ENCODE data around the gene KCTD16. TPM values are rescaled to one million over a fixed set of nuclear protein-coding genes. Genes with fewer than 3 reads are reported as not detected.

The KCTD16 gene
- total RNA-seq, 4 donors from 2014 or later, result under 0.01 to 1.7 (median 0.18) TPM

DNA sequence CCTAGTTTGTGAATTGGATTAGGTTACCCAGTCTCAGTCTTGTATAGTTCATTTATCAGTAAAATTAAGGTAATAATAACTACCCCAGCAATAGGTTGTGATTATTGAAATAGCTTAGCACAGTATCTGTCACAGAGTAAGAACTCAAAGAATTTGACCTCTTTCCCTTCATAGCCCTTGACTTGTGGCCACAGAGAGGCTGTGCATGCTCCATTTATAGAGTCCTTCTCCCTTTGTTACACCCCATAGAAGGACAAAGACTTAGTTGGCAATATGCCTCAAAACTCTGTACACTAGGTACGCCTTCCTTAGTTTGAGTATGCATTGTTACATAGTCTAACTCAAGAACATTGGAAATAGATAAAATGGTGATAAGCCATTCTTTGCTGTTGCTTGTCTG lies 257.2 kb downstream of the KCTD16 start:
- no peak for TF ChIP-seq POLR2A (IDR thresholded peaks at IDR 0.05)
- TF ChIP-seq, protein P1, sequence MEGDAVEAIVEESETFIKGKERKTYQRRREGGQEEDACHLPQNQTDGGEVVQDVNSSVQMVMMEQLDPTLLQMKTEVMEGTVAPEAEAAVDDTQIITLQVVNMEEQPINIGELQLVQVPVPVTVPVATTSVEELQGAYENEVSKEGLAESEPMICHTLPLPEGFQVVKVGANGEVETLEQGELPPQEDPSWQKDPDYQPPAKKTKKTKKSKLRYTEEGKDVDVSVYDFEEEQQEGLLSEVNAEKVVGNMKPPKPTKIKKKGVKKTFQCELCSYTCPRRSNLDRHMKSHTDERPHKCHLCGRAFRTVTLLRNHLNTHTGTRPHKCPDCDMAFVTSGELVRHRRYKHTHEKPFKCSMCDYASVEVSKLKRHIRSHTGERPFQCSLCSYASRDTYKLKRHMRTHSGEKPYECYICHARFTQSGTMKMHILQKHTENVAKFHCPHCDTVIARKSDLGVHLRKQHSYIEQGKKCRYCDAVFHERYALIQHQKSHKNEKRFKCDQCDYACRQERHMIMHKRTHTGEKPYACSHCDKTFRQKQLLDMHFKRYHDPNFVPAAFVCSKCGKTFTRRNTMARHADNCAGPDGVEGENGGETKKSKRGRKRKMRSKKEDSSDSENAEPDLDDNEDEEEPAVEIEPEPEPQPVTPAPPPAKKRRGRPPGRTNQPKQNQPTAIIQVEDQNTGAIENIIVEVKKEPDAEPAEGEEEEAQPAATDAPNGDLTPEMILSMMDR (IDR thresholded peaks at IDR 0.05), result no peak
- H3K36me3 ChIP-seq, result no peaks in the 10 kb centered on the region
- no peak overlapping the region for H3K4me3 ChIP-seq
- H3K9me3 ChIP-seq, result no peaks in the 10 kb centered on the region
- no peak overlapping the region for H3K27ac ChIP-seq
- no peaks in the 10 kb centered on the region for H3K4me1 ChIP-seq
- no peak for DNase-seq
- H3K27me3 ChIP-seq, result no peaks in the 10 kb centered on the region

DNA sequence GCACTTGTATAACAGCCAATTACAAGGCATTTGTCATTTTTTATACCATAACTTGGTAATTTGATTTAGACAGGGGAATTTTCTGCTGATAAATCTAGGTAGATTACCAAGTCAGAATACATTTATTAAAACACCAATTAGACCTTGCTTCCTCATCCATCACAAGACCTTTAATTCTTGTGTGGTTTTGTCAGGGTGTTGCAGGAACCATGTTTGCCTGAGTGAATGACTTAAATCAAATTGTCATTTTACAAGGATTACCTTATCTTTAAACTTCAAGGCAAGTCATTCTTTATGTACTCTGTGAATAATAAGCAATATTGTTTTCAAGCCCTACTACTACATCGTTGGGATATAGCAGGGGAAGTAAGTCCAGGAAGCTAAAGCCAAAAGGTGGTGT lies 257.7 kb downstream of the KCTD16 start:
- Histone ChIP-seq H3K36me3 (no peaks in the 10 kb centered on the region), H3K4me3 (no peak overlapping the region), H3K27ac (no peak overlapping the region), H3K9me3 (no peaks in the 10 kb centered on the region), H3K4me1 (no peaks in the 10 kb centered on the region), H3K27me3 (no peaks in the 10 kb centered on the region)
- TF ChIP-seq, protein P1 (IDR thresholded peaks at IDR 0.05), result no peak
- TF ChIP-seq POLR2A (IDR thresholded peaks at IDR 0.05), result no peak
- no peak for DNase-seq

DNA sequence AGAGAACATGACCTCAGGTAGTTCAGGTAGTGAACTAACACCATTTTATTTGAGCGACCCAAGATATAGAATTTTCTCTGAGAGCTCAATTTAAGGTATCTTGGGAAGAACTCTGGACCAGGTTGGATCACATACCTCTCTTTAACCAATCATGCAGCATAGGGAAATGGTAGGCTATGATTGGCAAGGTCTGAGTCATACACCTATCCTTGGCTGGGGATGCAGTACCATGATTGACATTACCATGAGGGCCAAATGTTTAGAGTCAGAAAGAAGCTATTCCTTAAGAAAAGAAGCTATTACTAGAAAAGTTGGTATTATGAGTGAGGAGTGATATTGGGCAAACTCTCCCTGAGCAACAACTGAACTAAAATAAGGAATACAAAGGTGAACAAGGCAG lies 258.7 kb downstream of the KCTD16 start:
- no peak for DNase-seq
- Histone ChIP-seq H3K4me1 (no peaks in the 10 kb centered on the region), H3K4me3 (no peak overlapping the region), H3K9me3 (no peaks in the 10 kb centered on the region), H3K36me3 (no peaks in the 10 kb centered on the region), H3K27ac (no peak overlapping the region), H3K27me3 (no peaks in the 10 kb centered on the region)
- no peak for TF ChIP-seq POLR2A (IDR thresholded peaks at IDR 0.05)
- TF ChIP-seq, protein P1 (IDR thresholded peaks at IDR 0.05), result no peak

DNA sequence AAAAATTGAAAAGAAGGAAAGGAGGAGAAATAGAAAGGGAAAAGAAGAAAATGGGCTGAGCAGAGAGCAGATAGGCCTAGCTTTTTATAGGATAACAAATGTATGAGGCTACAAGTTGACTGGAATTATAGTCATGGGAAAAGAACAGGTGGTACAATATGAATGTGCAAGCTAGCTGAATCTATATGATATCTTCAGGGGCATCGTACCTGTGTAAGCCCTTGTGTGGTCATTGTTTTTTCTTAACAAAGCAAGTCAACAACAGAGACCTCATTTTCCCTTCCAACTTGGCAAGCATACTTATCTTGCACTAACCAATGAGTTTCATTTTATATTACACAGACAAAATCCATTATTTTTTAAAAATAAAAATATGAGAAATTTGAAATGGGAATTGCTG lies 259.2 kb downstream of the KCTD16 start:
- Histone ChIP-seq H3K36me3 (no peaks in the 10 kb centered on the region), H3K9me3 (no peaks in the 10 kb centered on the region), H3K27ac (no peak overlapping the region), H3K4me1 (no peaks in the 10 kb centered on the region), H3K4me3 (no peak overlapping the region), H3K27me3 (no peaks in the 10 kb centered on the region)
- TF ChIP-seq, protein P1 (IDR thresholded peaks at IDR 0.05), result no peak
- no peak for TF ChIP-seq POLR2A (IDR thresholded peaks at IDR 0.05)
- DNase-seq, result no peak

DNA sequence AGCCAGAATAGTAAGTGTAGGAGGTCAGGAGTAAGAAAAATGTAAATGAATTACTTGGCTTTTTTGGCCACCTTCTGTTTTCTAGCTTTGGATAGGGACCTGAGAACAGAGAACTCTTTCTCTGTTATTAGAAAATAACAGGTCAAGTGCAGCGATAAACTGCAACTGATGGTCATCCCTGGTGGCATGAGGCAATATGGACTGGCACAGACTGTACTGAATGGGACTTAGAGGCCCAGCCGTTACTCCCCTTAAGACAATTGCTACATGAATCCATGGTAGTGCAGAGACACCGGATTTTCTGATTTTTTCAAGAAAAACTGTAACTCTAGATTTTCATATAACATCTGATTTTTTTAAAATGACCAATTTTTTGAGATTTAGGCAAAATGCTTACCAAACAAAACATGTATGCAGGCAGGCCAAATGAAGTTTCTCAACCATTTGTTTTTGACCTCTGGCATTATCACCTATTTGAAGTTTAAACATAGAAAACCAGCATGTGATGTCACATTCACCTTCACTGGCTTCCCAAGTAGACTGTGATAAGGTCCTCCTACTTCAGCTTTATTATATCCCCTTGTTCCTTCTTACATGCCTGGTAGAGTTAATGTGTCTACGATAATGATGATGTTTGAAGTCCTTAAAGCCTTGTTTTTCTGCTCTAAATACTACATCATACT lies 262.6 kb downstream of the KCTD16 start:
- no peak overlapping the region for H3K4me3 ChIP-seq
- H3K27me3 ChIP-seq, result no peaks in the 10 kb centered on the region
- no peak overlapping the region for H3K27ac ChIP-seq
- no peak for DNase-seq
- no peaks in the 10 kb centered on the region for H3K4me1 ChIP-seq
- H3K9me3 ChIP-seq, result no peaks in the 10 kb centered on the region
- H3K36me3 ChIP-seq, result no peaks in the 10 kb centered on the region
- TF ChIP-seq, protein P1 (IDR thresholded peaks at IDR 0.05), result no peak
- TF ChIP-seq POLR2A (IDR thresholded peaks at IDR 0.05), result no peak

DNA sequence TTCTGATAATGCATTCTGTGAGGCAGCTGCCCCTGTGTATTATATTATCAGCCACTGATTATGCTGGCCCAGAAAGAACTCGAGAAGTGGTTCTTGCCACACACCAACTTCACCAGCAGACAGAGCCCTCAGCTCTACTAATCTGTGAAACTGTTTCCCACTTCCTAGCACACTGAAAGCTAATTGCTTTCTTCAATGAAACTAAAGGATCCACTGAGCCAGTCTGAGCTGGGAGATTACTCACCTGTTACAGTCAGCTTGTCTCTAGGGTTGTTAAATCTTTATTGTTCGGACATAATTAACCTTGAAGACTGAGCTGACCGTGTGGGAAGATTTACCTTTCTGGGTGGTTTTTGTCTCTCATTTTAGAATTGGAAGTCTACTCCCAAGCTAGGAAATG lies 263.2 kb downstream of the KCTD16 start:
- no peak for DNase-seq
- Histone ChIP-seq H3K27me3 (no peaks in the 10 kb centered on the region), H3K36me3 (no peaks in the 10 kb centered on the region), H3K4me3 (no peak overlapping the region), H3K9me3 (no peaks in the 10 kb centered on the region), H3K27ac (no peak overlapping the region), H3K4me1 (no peaks in the 10 kb centered on the region)
- TF ChIP-seq POLR2A (IDR thresholded peaks at IDR 0.05), result no peak
- TF ChIP-seq, protein P1 (IDR thresholded peaks at IDR 0.05), result no peak

Measured in Peyer's patch (tissue), 4 donors.